GM23338 (cell line): Measurements from ENCODE around the gene MAP2K2. TPM values are rescaled to one million over a fixed set of nuclear protein-coding genes. Genes with fewer than 3 reads are reported as not detected.
A peak's percentile ranks its signal among the peaks of the same experiment; 100 is the strongest.

ENCODE experiments used
- ATAC-seq: fragments of 200-7000 bp; cut with Tn5 transposase; 3 replicates; pipeline ENCODE4 v1.9.1; 2020
- DNase-seq: peaks from one replicate; pipeline ENCODE4 v3.0.0-alpha.2; 2015; ENCODE audit warnings: low spot score
- H2AFZ ChIP-seq: fragments of 200-600 bp; sonication (generic); 2 replicates; pipeline ENCODE4 v1.8.0; 2016; ENCODE audit warnings: antibody characterized with exemption, mild to moderate bottlenecking, moderate library complexity
- H3F3A ChIP-seq: fragments of 200-600 bp; sonication (generic); replicated peaks from 2 replicates; pipeline ENCODE4 v1.8.0; 2017; ENCODE audit warnings: antibody characterized with exemption, mixed run types, low read depth
- H3K27ac ChIP-seq: fragments of 200-600 bp; sonication (generic); 2 replicates; pipeline ENCODE4 v1.6.1; 2016; ENCODE audit warnings: low read depth
- H3K27me3 ChIP-seq: fragments of 200-600 bp; sonication (generic); 2 replicates; pipeline ENCODE4 v1.8.0; 2016; ENCODE audit warnings: mild to moderate bottlenecking, mixed run types, moderate library complexity; ENCODE audit not compliant: insufficient read depth
- H3K36me3 ChIP-seq: fragments of 200-600 bp; sonication (generic); 2 replicates; pipeline ENCODE4 v1.8.0; 2016; ENCODE audit warnings: mild to moderate bottlenecking; ENCODE audit not compliant: insufficient read depth
- H3K4me1 ChIP-seq: fragments of 200-600 bp; sonication (generic); 2 replicates; pipeline ENCODE4 v1.8.0; 2016; ENCODE audit warnings: mild to moderate bottlenecking, moderate library complexity; ENCODE audit not compliant: insufficient read depth
- H3K4me2 ChIP-seq: fragments of 200-600 bp; sonication (generic); 2 replicates; pipeline ENCODE4 v1.7.1; 2017; ENCODE audit warnings: mixed run types
- H3K4me3 ChIP-seq: fragments of 200-600 bp; sonication (generic); 2 replicates; pipeline ENCODE4 v1.6.1; 2016; ENCODE audit warnings: mixed run types
- H3K79me2 ChIP-seq: fragments of 200-600 bp; sonication (generic); replicated peaks from 2 replicates; pipeline ENCODE4 v1.8.0; 2017; ENCODE audit warnings: mild to moderate bottlenecking; ENCODE audit not compliant: insufficient read depth
- H3K9me2 ChIP-seq: fragments of 200-600 bp; sonication (generic); 2 replicates; pipeline ENCODE4 v1.8.0; 2017; ENCODE audit not compliant: insufficient read depth
- H4K20me1 ChIP-seq: fragments of 200-600 bp; sonication (generic); replicated peaks from 2 replicates; pipeline ENCODE4 v1.8.0; 2017; ENCODE audit warnings: mild to moderate bottlenecking; ENCODE audit not compliant: insufficient read depth
- H3K27ac Mint-ChIP-seq: 2 replicates; pipeline ENCODE4 v1.8.0; 2020; ENCODE audit warnings: inconsistent platforms, mild to moderate bottlenecking, moderate library complexity, mixed read lengths
- H3K27me3 Mint-ChIP-seq: 3 replicates; pipeline ENCODE4 v1.8.0; 2022; ENCODE audit warnings: low read depth, mild to moderate bottlenecking, moderate library complexity, mixed read lengths, inconsistent platforms; ENCODE audit not compliant: insufficient read depth, poor library complexity
- H3K36me3 Mint-ChIP-seq: 3 replicates; pipeline ENCODE4 v1.8.0; 2021; ENCODE audit warnings: low read depth, mild to moderate bottlenecking, inconsistent platforms, moderate library complexity, mixed read lengths
- H3K4me1 Mint-ChIP-seq: 3 replicates; pipeline ENCODE4 v1.8.0; 2020; ENCODE audit warnings: mild to moderate bottlenecking, inconsistent platforms, mixed read lengths
- H3K4me3 Mint-ChIP-seq: 3 replicates; pipeline ENCODE4 v1.8.0; 2021; ENCODE audit warnings: moderate library complexity, mild to moderate bottlenecking, inconsistent platforms, mixed read lengths
- H3K9me3 Mint-ChIP-seq: 3 replicates; pipeline ENCODE4 v1.8.0; 2020; ENCODE audit warnings: moderate library complexity, mild to moderate bottlenecking, inconsistent platforms, mixed read lengths
- EZH2 ChIP-seq: fragments of 200-600 bp; sonication (generic); IDR thresholded peaks from one replicate; pipeline ENCODE4 v1.8.0; 2017; ENCODE audit warnings: antibody characterized with exemption, mild to moderate bottlenecking, low read depth; ENCODE audit not compliant: unreplicated experiment
- EZH2phosphoT487 ChIP-seq: fragments of 200-600 bp; sonication (generic); IDR thresholded peaks from one replicate; pipeline ENCODE4 v1.8.1; 2018; ENCODE audit warnings: antibody characterized with exemption; ENCODE audit not compliant: unreplicated experiment
- JUNB ChIP-seq: IDR thresholded peaks from one replicate; pipeline ENCODE4 v1.6.1; 2016; ENCODE audit warnings: antibody characterized with exemption; ENCODE audit not compliant: unreplicated experiment
- NANOG ChIP-seq: IDR thresholded peaks from 2 replicates; pipeline ENCODE4 v1.6.1; 2016; ENCODE audit warnings: antibody characterized with exemption, borderline replicate concordance
- POLR2AphosphoS5 ChIP-seq: IDR thresholded peaks from 2 replicates; pipeline ENCODE4 v1.6.1; 2016; ENCODE audit warnings: antibody characterized with exemption, low read depth
- STAT1 ChIP-seq: IDR thresholded peaks from one replicate; pipeline ENCODE4 v1.6.1; 2016; ENCODE audit warnings: antibody characterized with exemption; ENCODE audit not compliant: unreplicated experiment
- ZNF331 ChIP-seq: fragments of 250-450 bp; sonication (Bioruptor Pico); IDR thresholded peaks from 2 replicates; pipeline ENCODE4 v1.5.0; 2020; ENCODE audit warnings: low read depth, mild to moderate bottlenecking, moderate library complexity
- polyA plus RNA-seq: library from polyadenylated mRNA; unstranded; fragments of >200 nt; fragmentation: Nextera tagmentation; extraction: Ambion mirVana; gene quantifications from 2 replicates; pipeline ENCODE4 v1.2.1, GENCODE V29; 2016
- total RNA-seq: library from RNA; depleted of rRNA; stranded (reverse); fragments of >200 nt; shearing (Covaris generic); gene quantifications from 2 replicates; pipeline ENCODE4 v1.2.3, GENCODE V29; 2014
- TF ChIP-seq, protein P1 (sequence below): IDR thresholded peaks from one replicate; pipeline ENCODE4 v1.6.1; 2018; ENCODE audit warnings: antibody characterized with exemption; ENCODE audit not compliant: unreplicated experiment
- TF ChIP-seq, protein P2 (sequence below), 2 experiments: fragments of 200-600 bp in 1 of 2; sonication (generic) in 1 of 2; conservative IDR thresholded peaks; 2 replicates each; pipeline versions ENCODE4 v1.5.1 to v1.6.1; 2016 to 2017; ENCODE audit warnings: antibody characterized with exemption in 2 of 2, low read depth in 2 of 2, mild to moderate bottlenecking in 2 of 2, moderate library complexity in 1 of 2
- TF ChIP-seq, protein P3 (sequence below): fragments of 250-450 bp; sonication (Bioruptor Pico); IDR thresholded peaks from 2 replicates; pipeline ENCODE4 v1.5.0; 2020; ENCODE audit warnings: mild to moderate bottlenecking, moderate library complexity

The MAP2K2 gene
- total and polyA plus RNA-seq, 2 experiments from 2014 or later: 99.7 to 151 TPM

DNA sequence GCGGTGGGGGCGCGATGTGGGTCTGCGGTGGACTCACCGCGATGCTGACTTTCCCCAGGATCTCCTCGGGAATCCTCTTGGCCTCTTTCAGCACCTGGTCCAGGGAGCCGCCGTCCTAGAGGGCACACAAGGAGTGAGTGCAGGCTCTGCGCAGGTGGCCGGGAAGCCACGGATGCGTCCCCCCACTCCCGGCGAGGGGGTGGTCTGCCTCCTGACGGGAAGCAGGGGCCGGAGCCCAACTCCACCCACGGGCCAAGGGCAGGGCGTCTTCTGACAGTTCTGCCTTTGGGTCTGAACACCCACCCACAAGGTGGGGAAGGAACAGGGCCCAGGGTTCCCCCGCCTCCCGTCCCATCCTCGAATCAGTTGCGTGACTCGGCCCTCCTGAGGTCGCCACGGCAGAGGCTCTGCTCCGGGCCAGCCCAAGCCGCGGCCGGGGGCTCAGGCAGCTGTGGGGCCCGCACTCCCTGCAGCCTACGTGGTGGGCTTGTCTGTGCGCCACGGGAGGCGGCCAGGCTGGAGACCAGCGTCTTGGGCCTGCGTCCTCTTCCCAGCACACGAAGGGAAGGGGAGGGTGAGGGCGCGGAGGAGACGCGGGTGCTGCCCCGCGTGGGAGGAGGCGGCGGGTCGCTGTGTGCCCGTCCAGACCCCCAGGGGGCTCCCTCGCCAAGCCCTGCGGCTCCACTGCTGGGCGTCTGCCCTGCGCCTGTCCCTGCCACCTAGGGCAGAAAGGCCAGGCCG is 21.4 kb downstream of the MAP2K2 start:
- Mint-ChIP-seq H3K4me3 (no peak overlapping the region), H3K27me3 (peaks cover 2% of the 10 kb centered on the region), H3K9me3 (no peaks in the 10 kb centered on the region), H3K4me1 (no peaks in the 10 kb centered on the region), H3K36me3 (peaks cover 60% of the 10 kb centered on the region), H3K27ac (no peak overlapping the region)
- DNase-seq (no peak), ATAC-seq (peak; percentile 48)
- H4K20me1 ChIP-seq: no peaks in the 10 kb centered on the region; the same call in 1 of the 2 replicates
- TF ChIP-seq POLR2AphosphoS5: no peak
- TF ChIP-seq, protein P1, sequence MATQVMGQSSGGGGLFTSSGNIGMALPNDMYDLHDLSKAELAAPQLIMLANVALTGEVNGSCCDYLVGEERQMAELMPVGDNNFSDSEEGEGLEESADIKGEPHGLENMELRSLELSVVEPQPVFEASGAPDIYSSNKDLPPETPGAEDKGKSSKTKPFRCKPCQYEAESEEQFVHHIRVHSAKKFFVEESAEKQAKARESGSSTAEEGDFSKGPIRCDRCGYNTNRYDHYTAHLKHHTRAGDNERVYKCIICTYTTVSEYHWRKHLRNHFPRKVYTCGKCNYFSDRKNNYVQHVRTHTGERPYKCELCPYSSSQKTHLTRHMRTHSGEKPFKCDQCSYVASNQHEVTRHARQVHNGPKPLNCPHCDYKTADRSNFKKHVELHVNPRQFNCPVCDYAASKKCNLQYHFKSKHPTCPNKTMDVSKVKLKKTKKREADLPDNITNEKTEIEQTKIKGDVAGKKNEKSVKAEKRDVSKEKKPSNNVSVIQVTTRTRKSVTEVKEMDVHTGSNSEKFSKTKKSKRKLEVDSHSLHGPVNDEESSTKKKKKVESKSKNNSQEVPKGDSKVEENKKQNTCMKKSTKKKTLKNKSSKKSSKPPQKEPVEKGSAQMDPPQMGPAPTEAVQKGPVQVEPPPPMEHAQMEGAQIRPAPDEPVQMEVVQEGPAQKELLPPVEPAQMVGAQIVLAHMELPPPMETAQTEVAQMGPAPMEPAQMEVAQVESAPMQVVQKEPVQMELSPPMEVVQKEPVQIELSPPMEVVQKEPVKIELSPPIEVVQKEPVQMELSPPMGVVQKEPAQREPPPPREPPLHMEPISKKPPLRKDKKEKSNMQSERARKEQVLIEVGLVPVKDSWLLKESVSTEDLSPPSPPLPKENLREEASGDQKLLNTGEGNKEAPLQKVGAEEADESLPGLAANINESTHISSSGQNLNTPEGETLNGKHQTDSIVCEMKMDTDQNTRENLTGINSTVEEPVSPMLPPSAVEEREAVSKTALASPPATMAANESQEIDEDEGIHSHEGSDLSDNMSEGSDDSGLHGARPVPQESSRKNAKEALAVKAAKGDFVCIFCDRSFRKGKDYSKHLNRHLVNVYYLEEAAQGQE: no peak
- TF ChIP-seq, protein P2, sequence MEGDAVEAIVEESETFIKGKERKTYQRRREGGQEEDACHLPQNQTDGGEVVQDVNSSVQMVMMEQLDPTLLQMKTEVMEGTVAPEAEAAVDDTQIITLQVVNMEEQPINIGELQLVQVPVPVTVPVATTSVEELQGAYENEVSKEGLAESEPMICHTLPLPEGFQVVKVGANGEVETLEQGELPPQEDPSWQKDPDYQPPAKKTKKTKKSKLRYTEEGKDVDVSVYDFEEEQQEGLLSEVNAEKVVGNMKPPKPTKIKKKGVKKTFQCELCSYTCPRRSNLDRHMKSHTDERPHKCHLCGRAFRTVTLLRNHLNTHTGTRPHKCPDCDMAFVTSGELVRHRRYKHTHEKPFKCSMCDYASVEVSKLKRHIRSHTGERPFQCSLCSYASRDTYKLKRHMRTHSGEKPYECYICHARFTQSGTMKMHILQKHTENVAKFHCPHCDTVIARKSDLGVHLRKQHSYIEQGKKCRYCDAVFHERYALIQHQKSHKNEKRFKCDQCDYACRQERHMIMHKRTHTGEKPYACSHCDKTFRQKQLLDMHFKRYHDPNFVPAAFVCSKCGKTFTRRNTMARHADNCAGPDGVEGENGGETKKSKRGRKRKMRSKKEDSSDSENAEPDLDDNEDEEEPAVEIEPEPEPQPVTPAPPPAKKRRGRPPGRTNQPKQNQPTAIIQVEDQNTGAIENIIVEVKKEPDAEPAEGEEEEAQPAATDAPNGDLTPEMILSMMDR (conservative IDR thresholded peaks at IDR 0.05; ENCODE audit: low read depth in 2 of 2): peak in 1 of 2 experiments; percentile 36; a peak in 2 of 4 replicates
- no peaks in the 10 kb centered on the region for H3K9me2 ChIP-seq
- H3K36me3 ChIP-seq: 0 out of 2 replicates have a peak, but pooled peaks cover 7% of the 10 kb centered on the region
- H3K27me3 ChIP-seq: no peaks in the 10 kb centered on the region
- no peak overlapping the region for H3K4me2 ChIP-seq
- no peak overlapping the region for H3K4me3 ChIP-seq
- H2AFZ ChIP-seq: no peak overlapping the region
- no peak overlapping the region for H3K27ac ChIP-seq
- 0 out of 2 replicates have a peak, but pooled peaks cover 4% of the 10 kb centered on the region for H3F3A ChIP-seq
- H3K4me1 ChIP-seq: no peaks in the 10 kb centered on the region
- H3K79me2 ChIP-seq: no peaks in the 10 kb centered on the region

DNA sequence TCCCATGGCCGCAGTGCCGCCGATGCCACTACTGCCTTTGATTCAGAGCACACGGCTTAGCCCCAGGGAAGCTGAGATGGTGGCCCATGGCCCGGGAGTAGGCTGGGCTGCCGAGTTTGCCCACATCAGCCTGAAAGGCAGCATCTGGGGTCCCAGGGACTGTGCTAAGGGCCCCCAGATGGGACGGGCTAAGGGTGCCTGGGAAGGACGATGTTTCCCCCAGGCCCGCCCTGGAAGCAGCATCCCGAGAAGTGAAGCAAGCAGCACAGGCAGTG is 22.5 kb downstream of the MAP2K2 start:
- H3K4me1 Mint-ChIP-seq: no peaks in the 10 kb centered on the region
- H3K9me2 ChIP-seq: no peaks in the 10 kb centered on the region
- no peak overlapping the region for H3K27ac ChIP-seq
- H3K27me3 ChIP-seq: no peaks in the 10 kb centered on the region
- H3K9me3 Mint-ChIP-seq: no peaks in the 10 kb centered on the region
- no peak for DNase-seq
- no peak overlapping the region for H3K4me2 ChIP-seq
- 0 out of 2 replicates have a peak, but pooled peaks cover 7% of the 10 kb centered on the region for H3K36me3 ChIP-seq
- ATAC-seq: no peak
- H3K4me3 Mint-ChIP-seq: no peak overlapping the region
- peaks cover 62% of the 10 kb centered on the region for H3K36me3 Mint-ChIP-seq
- H3K27ac Mint-ChIP-seq: no peak overlapping the region
- peaks cover 4% of the 10 kb centered on the region for H3K27me3 Mint-ChIP-seq
- no peaks in the 10 kb centered on the region for H3K79me2 ChIP-seq
- 0 out of 2 replicates have a peak, but pooled peaks cover 4% of the 10 kb centered on the region for H3F3A ChIP-seq
- no peaks in the 10 kb centered on the region for H3K4me1 ChIP-seq
- no peak overlapping the region for H3K4me3 ChIP-seq
- H2AFZ ChIP-seq: no peak overlapping the region
- H4K20me1 ChIP-seq: no peaks in the 10 kb centered on the region; the same call in 1 of the 2 replicates
- TF ChIP-seq ZNF331 (no peak), EZH2phosphoT487 (no peak), STAT1 (no peak), JUNB (no peak), NANOG (no peak), EZH2 (no peak), POLR2AphosphoS5 (no peak)
- TF ChIP-seq, protein P3, sequence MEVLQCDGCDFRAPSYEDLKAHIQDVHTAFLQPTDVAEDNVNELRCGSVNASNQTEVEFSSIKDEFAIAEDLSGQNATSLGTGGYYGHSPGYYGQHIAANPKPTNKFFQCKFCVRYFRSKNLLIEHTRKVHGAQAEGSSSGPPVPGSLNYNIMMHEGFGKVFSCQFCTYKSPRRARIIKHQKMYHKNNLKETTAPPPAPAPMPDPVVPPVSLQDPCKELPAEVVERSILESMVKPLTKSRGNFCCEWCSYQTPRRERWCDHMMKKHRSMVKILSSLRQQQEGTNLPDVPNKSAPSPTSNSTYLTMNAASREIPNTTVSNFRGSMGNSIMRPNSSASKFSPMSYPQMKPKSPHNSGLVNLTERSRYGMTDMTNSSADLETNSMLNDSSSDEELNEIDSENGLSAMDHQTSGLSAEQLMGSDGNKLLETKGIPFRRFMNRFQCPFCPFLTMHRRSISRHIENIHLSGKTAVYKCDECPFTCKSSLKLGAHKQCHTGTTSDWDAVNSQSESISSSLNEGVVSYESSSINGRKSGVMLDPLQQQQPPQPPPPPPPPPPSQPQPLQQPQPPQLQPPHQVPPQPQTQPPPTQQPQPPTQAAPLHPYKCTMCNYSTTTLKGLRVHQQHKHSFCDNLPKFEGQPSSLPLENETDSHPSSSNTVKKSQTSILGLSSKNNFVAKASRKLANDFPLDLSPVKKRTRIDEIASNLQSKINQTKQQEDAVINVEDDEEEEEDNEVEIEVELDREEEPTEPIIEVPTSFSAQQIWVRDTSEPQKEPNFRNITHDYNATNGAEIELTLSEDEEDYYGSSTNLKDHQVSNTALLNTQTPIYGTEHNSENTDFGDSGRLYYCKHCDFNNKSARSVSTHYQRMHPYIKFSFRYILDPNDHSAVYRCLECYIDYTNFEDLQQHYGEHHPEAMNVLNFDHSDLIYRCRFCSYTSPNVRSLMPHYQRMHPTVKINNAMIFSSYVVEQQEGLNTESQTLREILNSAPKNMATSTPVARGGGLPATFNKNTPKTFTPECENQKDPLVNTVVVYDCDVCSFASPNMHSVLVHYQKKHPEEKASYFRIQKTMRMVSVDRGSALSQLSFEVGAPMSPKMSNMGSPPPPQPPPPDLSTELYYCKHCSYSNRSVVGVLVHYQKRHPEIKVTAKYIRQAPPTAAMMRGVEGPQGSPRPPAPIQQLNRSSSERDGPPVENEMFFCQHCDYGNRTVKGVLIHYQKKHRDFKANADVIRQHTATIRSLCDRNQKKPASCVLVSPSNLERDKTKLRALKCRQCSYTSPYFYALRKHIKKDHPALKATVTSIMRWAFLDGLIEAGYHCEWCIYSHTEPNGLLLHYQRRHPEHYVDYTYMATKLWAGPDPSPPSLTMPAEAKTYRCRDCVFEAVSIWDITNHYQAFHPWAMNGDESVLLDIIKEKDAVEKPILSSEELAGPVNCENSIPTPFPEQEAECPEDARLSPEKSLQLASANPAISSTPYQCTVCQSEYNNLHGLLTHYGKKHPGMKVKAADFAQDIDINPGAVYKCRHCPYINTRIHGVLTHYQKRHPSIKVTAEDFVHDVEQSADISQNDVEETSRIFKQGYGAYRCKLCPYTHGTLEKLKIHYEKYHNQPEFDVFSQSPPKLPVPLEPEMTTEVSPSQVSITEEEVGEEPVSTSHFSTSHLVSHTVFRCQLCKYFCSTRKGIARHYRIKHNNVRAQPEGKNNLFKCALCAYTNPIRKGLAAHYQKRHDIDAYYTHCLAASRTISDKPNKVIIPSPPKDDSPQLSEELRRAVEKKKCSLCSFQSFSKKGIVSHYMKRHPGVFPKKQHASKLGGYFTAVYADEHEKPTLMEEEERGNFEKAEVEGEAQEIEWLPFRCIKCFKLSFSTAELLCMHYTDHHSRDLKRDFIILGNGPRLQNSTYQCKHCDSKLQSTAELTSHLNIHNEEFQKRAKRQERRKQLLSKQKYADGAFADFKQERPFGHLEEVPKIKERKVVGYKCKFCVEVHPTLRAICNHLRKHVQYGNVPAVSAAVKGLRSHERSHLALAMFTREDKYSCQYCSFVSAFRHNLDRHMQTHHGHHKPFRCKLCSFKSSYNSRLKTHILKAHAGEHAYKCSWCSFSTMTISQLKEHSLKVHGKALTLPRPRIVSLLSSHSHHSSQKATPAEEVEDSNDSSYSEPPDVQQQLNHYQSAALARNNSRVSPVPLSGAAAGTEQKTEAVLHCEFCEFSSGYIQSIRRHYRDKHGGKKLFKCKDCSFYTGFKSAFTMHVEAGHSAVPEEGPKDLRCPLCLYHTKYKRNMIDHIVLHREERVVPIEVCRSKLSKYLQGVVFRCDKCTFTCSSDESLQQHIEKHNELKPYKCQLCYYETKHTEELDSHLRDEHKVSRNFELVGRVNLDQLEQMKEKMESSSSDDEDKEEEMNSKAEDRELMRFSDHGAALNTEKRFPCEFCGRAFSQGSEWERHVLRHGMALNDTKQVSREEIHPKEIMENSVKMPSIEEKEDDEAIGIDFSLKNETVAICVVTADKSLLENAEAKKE (CRISPR knock-in tag): no peak
